Neural progenitor cell (in vitro differentiated cells): ENCODE data around the gene KDM5B.

Experiments
- EZH2phosphoT487 ChIP-seq: fragments of 200-600 bp; sonication (generic); IDR thresholded peaks from 2 replicates; pipeline ENCODE4 v1.6.1; 2017; ENCODE audit warnings: antibody characterized with exemption
- TF ChIP-seq, protein P1 (sequence below): fragments of 200-600 bp; sonication (generic); IDR thresholded peaks from 2 replicates; pipeline ENCODE4 v1.5.1; 2017; ENCODE audit warnings: antibody characterized with exemption, mild to moderate bottlenecking

GRCh38 chr1:202711949-202712635 lies 96.1 kb downstream of the KDM5B start:
- TF ChIP-seq, protein P1, sequence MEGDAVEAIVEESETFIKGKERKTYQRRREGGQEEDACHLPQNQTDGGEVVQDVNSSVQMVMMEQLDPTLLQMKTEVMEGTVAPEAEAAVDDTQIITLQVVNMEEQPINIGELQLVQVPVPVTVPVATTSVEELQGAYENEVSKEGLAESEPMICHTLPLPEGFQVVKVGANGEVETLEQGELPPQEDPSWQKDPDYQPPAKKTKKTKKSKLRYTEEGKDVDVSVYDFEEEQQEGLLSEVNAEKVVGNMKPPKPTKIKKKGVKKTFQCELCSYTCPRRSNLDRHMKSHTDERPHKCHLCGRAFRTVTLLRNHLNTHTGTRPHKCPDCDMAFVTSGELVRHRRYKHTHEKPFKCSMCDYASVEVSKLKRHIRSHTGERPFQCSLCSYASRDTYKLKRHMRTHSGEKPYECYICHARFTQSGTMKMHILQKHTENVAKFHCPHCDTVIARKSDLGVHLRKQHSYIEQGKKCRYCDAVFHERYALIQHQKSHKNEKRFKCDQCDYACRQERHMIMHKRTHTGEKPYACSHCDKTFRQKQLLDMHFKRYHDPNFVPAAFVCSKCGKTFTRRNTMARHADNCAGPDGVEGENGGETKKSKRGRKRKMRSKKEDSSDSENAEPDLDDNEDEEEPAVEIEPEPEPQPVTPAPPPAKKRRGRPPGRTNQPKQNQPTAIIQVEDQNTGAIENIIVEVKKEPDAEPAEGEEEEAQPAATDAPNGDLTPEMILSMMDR, result no peak
- TF ChIP-seq EZH2phosphoT487, result no peak
